Fibroblast of lung (primary cell): ENCODE data around the gene BABAM2. TPM values are rescaled to one million over a fixed set of nuclear protein-coding genes. Genes with fewer than 3 reads are reported as not detected.

Experiments
- DNase-seq, 2 donors: peaks; one replicate each; pipeline versions ENCODE4 v3.0.0 to v3.0.0-alpha.2; 2010; ENCODE audit warnings: low read depth in 2 of 2
- H2AFZ ChIP-seq: 2 replicates; pipeline ENCODE4 v1.5.1; 2012; ENCODE audit warnings: low read length, control low read depth, inconsistent platforms
- H3K27ac ChIP-seq: 2 replicates; pipeline ENCODE4 v1.5.1; 2011; ENCODE audit warnings: low read length, control low read depth; ENCODE audit not compliant: insufficient read depth
- H3K27me3 ChIP-seq: 2 replicates; pipeline ENCODE4 v1.5.1; 2011; ENCODE audit warnings: mild to moderate bottlenecking, low read length; ENCODE audit not compliant: control insufficient read depth, insufficient read depth
- H3K36me3 ChIP-seq: 2 replicates; pipeline ENCODE4 v1.5.1; 2011; ENCODE audit warnings: low read length; ENCODE audit not compliant: control insufficient read depth, insufficient read depth
- H3K4me1 ChIP-seq: 2 replicates; pipeline ENCODE4 v1.5.1; 2011; ENCODE audit warnings: low read length; ENCODE audit not compliant: control insufficient read depth, insufficient read depth; ENCODE audit errors: extremely low read depth
- H3K4me2 ChIP-seq: 2 replicates; pipeline ENCODE4 v1.5.1; 2011; ENCODE audit warnings: low read length, control low read depth; ENCODE audit not compliant: insufficient read depth; ENCODE audit errors: extremely low read depth
- H3K4me3 ChIP-seq, 4 experiments: fragments of 200-600 bp in 1 of 4; sonication (generic) in 1 of 4; replicated peaks in 1 of 4; 2 replicates each; pipeline ENCODE4 v1.5.1; 2011 to 2016; ENCODE audit warnings: low read length in 4 of 4, low read depth in 3 of 4, mild to moderate bottlenecking in 3 of 4, control low read depth in 2 of 4, inconsistent platforms in 1 of 4, mixed read lengths in 1 of 4; ENCODE audit not compliant: insufficient read depth in 1 of 4; ENCODE audit errors: control extremely low read depth in 1 of 4
- H3K79me2 ChIP-seq: 2 replicates; pipeline ENCODE4 v1.5.1; 2012; ENCODE audit warnings: mild to moderate bottlenecking, low read length, inconsistent platforms; ENCODE audit not compliant: control insufficient read depth, insufficient read depth
- H3K9ac ChIP-seq: 2 replicates; pipeline ENCODE4 v1.5.1; 2011; ENCODE audit warnings: mild to moderate bottlenecking, low read length, control low read depth; ENCODE audit not compliant: insufficient read depth
- H3K9me3 ChIP-seq: 2 replicates; pipeline ENCODE4 v1.5.1; 2012; ENCODE audit warnings: low read depth, low read length; ENCODE audit not compliant: control insufficient read depth, insufficient read depth
- H4K20me1 ChIP-seq: 2 replicates; pipeline ENCODE4 v1.5.1; 2011; ENCODE audit warnings: low read length; ENCODE audit not compliant: control insufficient read depth, insufficient read depth; ENCODE audit errors: extremely low read depth
- EZH2 ChIP-seq: IDR thresholded peaks from 2 replicates; pipeline ENCODE4 v1.5.1; 2012; ENCODE audit warnings: low read length, control low read depth, mild to moderate bottlenecking; ENCODE audit errors: missing control alignments
- polyA plus RNA-seq, 2 donors: library from polyadenylated mRNA; depleted of rRNA in 1 of 2; stranded (reverse) in 1 of 2; unstranded in 1 of 2; fragments of >200 nt; gene quantifications; 2 replicates each; pipeline ENCODE4 v1.2.1, GENCODE V29; 2011 to 2012; ENCODE audit warnings: missing spikeins in 1 of 2
- total RNA-seq: library from RNA; depleted of rRNA; stranded (reverse); fragments of >200 nt; gene quantifications from 2 replicates; pipeline ENCODE4 v1.2.1, GENCODE V29; 2014
- TF ChIP-seq, protein P1 (sequence below), 2 donors: IDR thresholded peaks in 1 of 2; conservative IDR thresholded peaks in 1 of 2; 1 replicate in 1 of 2; 2 replicates in 1 of 2; pipeline ENCODE4 v1.5.1; 2011 to 2012; ENCODE audit warnings: low read length in 2 of 2, control low read depth in 1 of 2, inconsistent platforms in 1 of 2, low read depth in 1 of 2, mild to moderate bottlenecking in 1 of 2

BABAM2 gene
- total and polyA plus RNA-seq, 2 donors (not counting 1 experiment from before 2014, with no cell fraction given): 25.6 to 33.4 TPM

DNA sequence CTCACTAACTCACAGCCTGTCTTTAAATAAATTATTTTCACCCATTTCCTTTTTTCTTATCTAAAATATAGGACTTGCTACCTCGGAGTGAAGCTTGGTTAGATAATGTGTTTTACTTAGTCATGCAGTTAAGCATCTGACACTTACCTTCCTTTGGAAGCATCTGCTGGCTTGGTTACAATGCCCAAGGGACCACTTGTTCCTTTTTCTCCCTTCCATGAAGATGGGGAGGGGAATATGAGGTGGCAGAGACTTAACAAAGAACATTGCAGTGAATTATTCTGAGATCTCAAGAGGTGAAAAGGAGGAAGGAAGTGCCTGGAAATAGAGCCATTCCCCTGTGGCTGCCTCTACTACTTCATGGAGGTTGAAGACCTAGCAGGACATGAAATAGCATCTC lies 356.8 kb downstream of the BABAM2 start:
- H3K9me3 ChIP-seq: no peaks in the 10 kb centered on the region

DNA sequence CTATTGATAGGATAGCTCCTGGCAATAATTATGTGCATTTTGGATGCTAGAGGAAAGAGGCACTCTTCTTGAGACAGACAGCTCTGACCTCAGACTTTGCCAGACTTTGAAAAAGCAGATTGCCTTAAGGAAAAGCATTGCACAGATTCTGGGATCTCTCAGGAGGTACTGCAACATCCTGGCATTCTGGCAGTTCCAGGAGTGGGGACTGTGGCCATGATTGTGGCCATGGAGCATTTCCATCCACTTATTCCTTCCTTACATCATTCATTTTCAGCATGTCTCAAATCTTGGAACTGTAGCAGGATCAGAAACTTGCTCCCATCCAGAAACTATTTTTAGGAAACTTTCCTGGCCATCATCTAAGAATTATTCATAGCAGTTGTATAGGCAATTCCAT lies 357.2 kb downstream of the BABAM2 start:
- Histone ChIP-seq H2AFZ (no peak overlapping the region), H3K4me3 (no peak overlapping the region), H3K9ac (no peak overlapping the region), H4K20me1 (no peaks in the 10 kb centered on the region), H3K9me3 (no peaks in the 10 kb centered on the region), H3K4me2 (no peak overlapping the region), H3K79me2 (no peaks in the 10 kb centered on the region), H3K4me1 (no peaks in the 10 kb centered on the region), H3K27me3 (no peaks in the 10 kb centered on the region), H3K27ac (no peak overlapping the region), H3K36me3 (no peaks in the 10 kb centered on the region)
- DNase-seq: no peak
- TF ChIP-seq, protein P1, sequence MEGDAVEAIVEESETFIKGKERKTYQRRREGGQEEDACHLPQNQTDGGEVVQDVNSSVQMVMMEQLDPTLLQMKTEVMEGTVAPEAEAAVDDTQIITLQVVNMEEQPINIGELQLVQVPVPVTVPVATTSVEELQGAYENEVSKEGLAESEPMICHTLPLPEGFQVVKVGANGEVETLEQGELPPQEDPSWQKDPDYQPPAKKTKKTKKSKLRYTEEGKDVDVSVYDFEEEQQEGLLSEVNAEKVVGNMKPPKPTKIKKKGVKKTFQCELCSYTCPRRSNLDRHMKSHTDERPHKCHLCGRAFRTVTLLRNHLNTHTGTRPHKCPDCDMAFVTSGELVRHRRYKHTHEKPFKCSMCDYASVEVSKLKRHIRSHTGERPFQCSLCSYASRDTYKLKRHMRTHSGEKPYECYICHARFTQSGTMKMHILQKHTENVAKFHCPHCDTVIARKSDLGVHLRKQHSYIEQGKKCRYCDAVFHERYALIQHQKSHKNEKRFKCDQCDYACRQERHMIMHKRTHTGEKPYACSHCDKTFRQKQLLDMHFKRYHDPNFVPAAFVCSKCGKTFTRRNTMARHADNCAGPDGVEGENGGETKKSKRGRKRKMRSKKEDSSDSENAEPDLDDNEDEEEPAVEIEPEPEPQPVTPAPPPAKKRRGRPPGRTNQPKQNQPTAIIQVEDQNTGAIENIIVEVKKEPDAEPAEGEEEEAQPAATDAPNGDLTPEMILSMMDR (conservative IDR thresholded peaks at IDR 0.05 in 1 of 2, IDR thresholded peaks at IDR 0.05 in 1 of 2; ENCODE audit: low read depth in 1 of 2, low read length in 2 of 2): no peak

More for the DNA sequence above, 356.8 kb downstream of the BABAM2 start:
- DNase-seq: no peak
- TF ChIP-seq, protein P1 (conservative IDR thresholded peaks at IDR 0.05 in 1 of 2, IDR thresholded peaks at IDR 0.05 in 1 of 2; ENCODE audit: low read depth in 1 of 2, low read length in 2 of 2): no peak
- TF ChIP-seq EZH2: no peak
- Histone ChIP-seq H2AFZ (no peak overlapping the region), H3K27ac (no peak overlapping the region), H3K36me3 (no peaks in the 10 kb centered on the region), H3K4me2 (no peak overlapping the region), H3K4me3 (no peak overlapping the region), H3K9ac (no peak overlapping the region), H4K20me1 (no peaks in the 10 kb centered on the region), H3K27me3 (no peaks in the 10 kb centered on the region), H3K4me1 (no peaks in the 10 kb centered on the region), H3K79me2 (no peaks in the 10 kb centered on the region)

DNA sequence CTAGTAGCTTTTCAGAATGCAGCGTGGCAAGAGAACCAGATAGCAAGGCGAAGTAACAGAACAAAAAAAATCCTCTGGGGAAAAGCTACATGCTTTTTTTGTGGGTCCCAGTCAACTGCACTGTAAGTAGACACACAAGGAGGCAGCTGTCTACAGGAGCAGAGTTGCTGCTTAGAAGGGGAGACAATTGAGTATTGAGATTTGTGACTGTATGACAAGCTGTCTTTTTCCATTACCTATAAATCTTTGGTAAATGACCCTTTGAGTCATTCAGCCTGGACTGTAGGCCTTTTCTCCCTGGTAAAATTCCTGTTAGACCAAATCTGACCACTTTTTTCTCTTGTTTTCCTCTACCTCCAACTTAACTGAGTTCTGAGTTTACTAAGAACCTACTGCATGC lies 358.0 kb downstream of the BABAM2 start:
- no peak for TF ChIP-seq EZH2
- TF ChIP-seq, protein P1 (conservative IDR thresholded peaks at IDR 0.05 in 1 of 2, IDR thresholded peaks at IDR 0.05 in 1 of 2; ENCODE audit: low read depth in 1 of 2, low read length in 2 of 2): no peak
- DNase-seq: no peak
- H3K79me2 ChIP-seq: no peaks in the 10 kb centered on the region
- H3K36me3 ChIP-seq: no peaks in the 10 kb centered on the region
- H3K9ac ChIP-seq: no peak overlapping the region
- H3K4me1 ChIP-seq: no peaks in the 10 kb centered on the region
- H3K27ac ChIP-seq: no peak overlapping the region
- H4K20me1 ChIP-seq: no peaks in the 10 kb centered on the region
- H3K4me2 ChIP-seq: no peak overlapping the region
- H3K27me3 ChIP-seq: no peaks in the 10 kb centered on the region
- H3K4me3 ChIP-seq: no peak overlapping the region
- H2AFZ ChIP-seq: no peak overlapping the region
- no peaks in the 10 kb centered on the region for H3K9me3 ChIP-seq
